ENCODE data around the gene TNFSF9. TPM values are rescaled to one million over a fixed set of nuclear protein-coding genes. Genes with fewer than 3 reads are reported as not detected.

TNFSF9 gene
- total RNA-seq, 4 donors from 2014 or later = 0.29 to 2.7 (median 0.45) TPM; not detected in 1

DNA sequence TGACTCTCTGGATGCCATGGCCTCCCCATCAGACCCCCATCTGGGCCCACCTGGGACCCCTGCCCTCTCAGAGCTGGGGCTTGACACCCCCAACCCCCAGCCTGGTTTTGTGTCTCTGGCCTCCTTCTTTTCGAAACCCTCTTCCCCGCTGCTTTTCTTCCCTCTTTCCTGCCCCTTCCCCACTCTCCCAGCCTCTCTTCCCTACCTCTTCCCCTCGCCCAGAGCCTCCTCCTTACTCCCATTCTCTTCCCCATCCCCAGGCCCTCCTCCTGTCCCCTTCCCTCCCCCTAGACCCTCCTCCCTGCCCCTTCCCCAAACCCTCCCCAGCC is 2.1 kb downstream of the TNFSF9 start:
- Histone ChIP-seq H3K36me3 (no peaks in the 10 kb centered on the region), H3K4me1 (peaks cover 31 to 47% (median 40%) of the 10 kb centered on the region in 4 donors), H3K9me3 (no peaks in the 10 kb centered on the region), H3K27me3 (peaks cover 0 to 47% (median 19%) of the 10 kb centered on the region in 4 donors), H3K27ac (replicated peaks in 1 of 4) (no peak overlapping the region), H3K4me3 (no peak overlapping the region)
- 51% methylated on average over 3 of the region's 3 CpGs for WGBS
- DNase-seq (ENCODE audit: extremely low spot score) = no peak
- no peak for TF ChIP-seq EP300 (IDR thresholded peaks at IDR 0.05)
- no peak for TF ChIP-seq POLR2AphosphoS5 (IDR thresholded peaks at IDR 0.05)
- TF ChIP-seq, protein P1, sequence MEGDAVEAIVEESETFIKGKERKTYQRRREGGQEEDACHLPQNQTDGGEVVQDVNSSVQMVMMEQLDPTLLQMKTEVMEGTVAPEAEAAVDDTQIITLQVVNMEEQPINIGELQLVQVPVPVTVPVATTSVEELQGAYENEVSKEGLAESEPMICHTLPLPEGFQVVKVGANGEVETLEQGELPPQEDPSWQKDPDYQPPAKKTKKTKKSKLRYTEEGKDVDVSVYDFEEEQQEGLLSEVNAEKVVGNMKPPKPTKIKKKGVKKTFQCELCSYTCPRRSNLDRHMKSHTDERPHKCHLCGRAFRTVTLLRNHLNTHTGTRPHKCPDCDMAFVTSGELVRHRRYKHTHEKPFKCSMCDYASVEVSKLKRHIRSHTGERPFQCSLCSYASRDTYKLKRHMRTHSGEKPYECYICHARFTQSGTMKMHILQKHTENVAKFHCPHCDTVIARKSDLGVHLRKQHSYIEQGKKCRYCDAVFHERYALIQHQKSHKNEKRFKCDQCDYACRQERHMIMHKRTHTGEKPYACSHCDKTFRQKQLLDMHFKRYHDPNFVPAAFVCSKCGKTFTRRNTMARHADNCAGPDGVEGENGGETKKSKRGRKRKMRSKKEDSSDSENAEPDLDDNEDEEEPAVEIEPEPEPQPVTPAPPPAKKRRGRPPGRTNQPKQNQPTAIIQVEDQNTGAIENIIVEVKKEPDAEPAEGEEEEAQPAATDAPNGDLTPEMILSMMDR (IDR thresholded peaks at IDR 0.05) = no peak
- intact Hi-C loops (cut with DNase I) = no loop called here

DNA sequence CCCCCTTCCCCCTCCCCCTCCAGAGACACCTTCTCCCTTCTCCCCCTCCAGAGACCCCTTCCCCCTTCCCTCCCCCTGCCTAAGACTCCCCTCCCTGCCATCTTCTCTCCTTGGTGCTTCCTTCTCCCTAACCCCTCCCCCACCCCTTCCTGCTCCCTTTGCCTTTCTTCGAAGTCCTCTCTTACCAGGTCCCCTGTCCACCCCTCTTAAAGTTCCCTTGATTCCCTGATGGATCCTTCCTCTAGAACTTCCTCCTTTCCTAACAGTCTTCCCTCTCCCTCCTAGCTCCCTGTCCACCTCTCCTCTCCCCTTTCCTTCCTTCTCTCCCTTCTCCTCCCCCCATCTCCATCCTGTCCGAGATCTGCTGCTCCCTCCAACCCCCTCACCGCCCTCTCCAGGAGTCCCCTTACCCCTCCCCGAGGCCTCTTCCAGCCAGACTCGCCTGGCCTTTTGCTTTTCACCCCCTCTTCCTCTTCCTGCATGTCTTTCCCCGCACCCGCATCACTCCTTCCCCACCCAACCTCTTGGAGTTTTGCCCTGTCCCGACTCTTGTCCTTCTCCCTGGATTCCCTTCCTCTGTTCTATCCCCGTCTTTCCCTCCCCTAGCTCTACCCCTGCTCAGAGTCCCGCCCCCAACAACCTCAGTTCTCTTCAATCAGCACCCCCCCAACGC is 3.1 kb downstream of the TNFSF9 start:
- no peak for DNase-seq (ENCODE audit: extremely low spot score)
- intact Hi-C loops (cut with DNase I) = no loop called here
- WGBS = 34% methylated on average over 10 of the region's 11 CpGs

DNA sequence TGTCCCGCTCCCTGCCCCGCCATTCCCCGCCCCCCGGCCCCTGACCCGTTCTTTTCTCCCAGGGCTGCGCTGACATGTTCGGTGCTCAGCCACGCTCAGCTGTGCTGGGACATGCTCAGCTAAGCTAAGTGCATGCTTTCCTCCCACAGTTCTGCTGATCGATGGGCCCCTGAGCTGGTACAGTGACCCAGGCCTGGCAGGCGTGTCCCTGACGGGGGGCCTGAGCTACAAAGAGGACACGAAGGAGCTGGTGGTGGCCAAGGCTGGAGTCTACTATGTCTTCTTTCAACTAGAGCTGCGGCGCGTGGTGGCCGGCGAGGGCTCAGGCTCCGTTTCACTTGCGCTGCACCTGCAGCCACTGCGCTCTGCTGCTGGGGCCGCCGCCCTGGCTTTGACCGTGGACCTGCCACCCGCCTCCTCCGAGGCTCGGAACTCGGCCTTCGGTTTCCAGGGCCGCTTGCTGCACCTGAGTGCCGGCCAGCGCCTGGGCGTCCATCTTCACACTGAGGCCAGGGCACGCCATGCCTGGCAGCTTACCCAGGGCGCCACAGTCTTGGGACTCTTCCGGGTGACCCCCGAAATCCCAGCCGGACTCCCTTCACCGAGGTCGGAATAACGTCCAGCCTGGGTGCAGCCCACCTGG is 3.7 kb downstream of the TNFSF9 start:
- no peaks in the 10 kb centered on the region for H3K9me3 ChIP-seq
- TF ChIP-seq, protein P1 (IDR thresholded peaks at IDR 0.05) = no peak
- TF ChIP-seq POLR2A (IDR thresholded peaks at IDR 0.05; ENCODE audit: low read depth) (no peak), EP300 (IDR thresholded peaks at IDR 0.05) (no peak), POLR2AphosphoS5 (IDR thresholded peaks at IDR 0.05) (no peak)
- no peak for DNase-seq (ENCODE audit: extremely low spot score)
- H3K36me3 ChIP-seq = no peaks in the 10 kb centered on the region
- H3K4me1 ChIP-seq = peaks cover 21 to 36% (median 27%) of the 10 kb centered on the region in 4 donors
- H3K27ac ChIP-seq (replicated peaks in 1 of 4) = no peak overlapping the region
- no peak overlapping the region for H3K4me3 ChIP-seq
- WGBS = 82% methylated on average over 22 of the region's 40 CpGs
- intact Hi-C loops (cut with DNase I) = no loop called here
- peaks cover 0 to 51% (median 19%) of the 10 kb centered on the region in 4 donors for H3K27me3 ChIP-seq

More for the DNA sequence above, 3.1 kb downstream of the TNFSF9 start:
- TF ChIP-seq POLR2AphosphoS5 (IDR thresholded peaks at IDR 0.05) (no peak), POLR2A (IDR thresholded peaks at IDR 0.05; ENCODE audit: low read depth) (no peak), EP300 (IDR thresholded peaks at IDR 0.05) (no peak)
- TF ChIP-seq, protein P1 (IDR thresholded peaks at IDR 0.05) = no peak
- Histone ChIP-seq H3K27ac (replicated peaks in 1 of 4) (no peak overlapping the region), H3K36me3 (no peaks in the 10 kb centered on the region), H3K9me3 (no peaks in the 10 kb centered on the region), H3K4me3 (no peak overlapping the region), H3K27me3 (peaks cover 0 to 47% (median 19%) of the 10 kb centered on the region in 4 donors), H3K4me1 (peaks cover 25 to 43% (median 34%) of the 10 kb centered on the region in 4 donors)

DNA sequence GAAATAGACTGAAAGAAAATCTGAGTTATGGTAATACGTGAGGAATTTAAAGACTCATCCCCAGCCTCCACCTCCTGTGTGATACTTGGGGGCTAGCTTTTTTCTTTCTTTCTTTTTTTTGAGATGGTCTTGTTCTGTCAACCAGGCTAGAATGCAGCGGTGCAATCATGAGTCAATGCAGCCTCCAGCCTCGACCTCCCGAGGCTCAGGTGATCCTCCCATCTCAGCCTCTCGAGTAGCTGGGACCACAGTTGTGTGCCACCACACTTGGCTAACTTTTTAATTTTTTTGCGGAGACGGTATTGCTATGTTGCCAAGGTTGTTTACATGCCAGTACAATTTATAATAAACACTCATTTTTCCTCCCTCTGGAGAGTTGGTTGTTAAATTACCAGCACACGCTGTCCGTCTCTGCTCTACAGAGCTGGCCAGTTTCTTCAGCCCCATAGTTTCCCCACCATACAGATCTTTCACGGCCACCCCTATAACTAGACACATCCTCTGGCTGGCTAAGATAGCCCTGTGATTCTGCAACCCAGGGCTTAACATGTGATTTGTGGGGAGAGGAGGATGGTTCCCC is 4.8 kb downstream of the TNFSF9 start:
- Histone ChIP-seq H3K4me3 (no peak overlapping the region), H3K9me3 (no peaks in the 10 kb centered on the region), H3K36me3 (no peaks in the 10 kb centered on the region), H3K27ac (replicated peaks in 1 of 4) (no peak overlapping the region), H3K4me1 (peaks cover 11 to 26% (median 17%) of the 10 kb centered on the region in 4 donors), H3K27me3 (peaks cover 0 to 57% (median 19%) of the 10 kb centered on the region in 4 donors)
- WGBS = 92% methylated on average over 10 of the region's 10 CpGs
- TF ChIP-seq POLR2A (IDR thresholded peaks at IDR 0.05; ENCODE audit: low read depth) = no peak
- TF ChIP-seq, protein P1 (IDR thresholded peaks at IDR 0.05) = no peak
- no peak for TF ChIP-seq POLR2AphosphoS5 (IDR thresholded peaks at IDR 0.05)
- TF ChIP-seq EP300 (IDR thresholded peaks at IDR 0.05) = no peak
- DNase-seq (ENCODE audit: extremely low spot score) = no peak
- intact Hi-C loops (cut with DNase I) = no loop called here

All from esophagus muscularis mucosa (tissue), 4 donors.